MM.1S (cell line): ENCODE measurements around the gene FAM114A1.

ENCODE experiments used
- DNase-seq: peaks from one replicate; pipeline ENCODE4 v3.0.0-alpha.2; 2015
- H2AFZ ChIP-seq: fragments of 300-600 bp; sonication (generic); 2 replicates; pipeline ENCODE4 v1.6.0; 2016; ENCODE audit warnings: antibody characterized with exemption, low read length
- H3F3A ChIP-seq: fragments of 300-600 bp; sonication (generic); 2 replicates; pipeline ENCODE4 v1.6.1; 2016; ENCODE audit warnings: mild to moderate bottlenecking, antibody characterized with exemption, low read length, moderate library complexity, mixed read lengths; ENCODE audit not compliant: insufficient read depth
- H3K27ac ChIP-seq: fragments of 300-600 bp; sonication (generic); 2 replicates; pipeline ENCODE4 v1.5.1; 2016; ENCODE audit warnings: mild to moderate bottlenecking, low read length
- H3K27me3 ChIP-seq: fragments of 300-600 bp; sonication (generic); replicated peaks from 2 replicates; pipeline ENCODE4 v1.6.0; 2016; ENCODE audit warnings: low read length; ENCODE audit not compliant: insufficient read depth
- H3K36me3 ChIP-seq: fragments of 300-600 bp; sonication (generic); replicated peaks from 2 replicates; pipeline ENCODE4 v1.6.1; 2016; ENCODE audit warnings: mild to moderate bottlenecking, low read length, mixed read lengths; ENCODE audit not compliant: insufficient read depth
- H3K4me1 ChIP-seq: fragments of 300-600 bp; sonication (generic); 2 replicates; pipeline ENCODE4 v1.6.1; 2016; ENCODE audit warnings: low read length, mixed read lengths
- H3K4me2 ChIP-seq: fragments of 300-600 bp; sonication (generic); 2 replicates; pipeline ENCODE4 v1.6.0; 2016; ENCODE audit warnings: low read depth, low read length
- H3K4me3 ChIP-seq: fragments of 300-600 bp; sonication (generic); 2 replicates; pipeline ENCODE4 v1.5.1; 2016; ENCODE audit warnings: low read length, mixed read lengths
- H3K79me2 ChIP-seq: fragments of 300-600 bp; sonication (generic); 2 replicates; pipeline ENCODE4 v1.6.1; 2016; ENCODE audit warnings: mixed run types, low read length, mixed read lengths
- H3K9ac ChIP-seq: fragments of 300-600 bp; sonication (generic); 2 replicates; pipeline ENCODE4 v1.6.1; 2016; ENCODE audit warnings: low read length, mixed read lengths
- H3K9me2 ChIP-seq: fragments of 300-600 bp; sonication (generic); replicated peaks from 2 replicates; pipeline ENCODE4 v1.6.1; 2016; ENCODE audit warnings: mild to moderate bottlenecking, low read length, mixed read lengths; ENCODE audit not compliant: insufficient read depth
- H3K9me3 ChIP-seq: fragments of 300-600 bp; sonication (generic); replicated peaks from 2 replicates; pipeline ENCODE4 v1.6.1; 2016; ENCODE audit warnings: mild to moderate bottlenecking, low read length, mixed read lengths; ENCODE audit not compliant: insufficient read depth
- H4K20me1 ChIP-seq: fragments of 300-600 bp; sonication (generic); 2 replicates; pipeline ENCODE4 v1.6.1; 2016; ENCODE audit warnings: mild to moderate bottlenecking, low read length, moderate library complexity, mixed read lengths; ENCODE audit not compliant: insufficient read depth
- CTCF ChIP-seq: fragments of 300-600 bp; sonication (generic); IDR thresholded peaks from 2 replicates; pipeline ENCODE4 v1.5.1; 2016; ENCODE audit warnings: antibody characterized with exemption, low read length, mixed read lengths
- EZH2 ChIP-seq: fragments of 300-600 bp; sonication (generic); optimal IDR thresholded peaks from 2 replicates; pipeline ENCODE3; 2017; ENCODE audit warnings: low read depth, mild to moderate bottlenecking, antibody characterized with exemption, low read length, mixed read lengths
- EZH2phosphoT487 ChIP-seq: fragments of 300-600 bp; sonication (generic); IDR thresholded peaks from 2 replicates; pipeline ENCODE4 v1.6.1; 2018; ENCODE audit warnings: antibody characterized with exemption, low read length

Gene FAM114A1

GRCh38 chr4:38943343-38943742 lies 75.7 kb downstream of the FAM114A1 start:
- Histone ChIP-seq H3K4me2 (no peak overlapping the region), H3K4me1 (peaks cover 14% of the 10 kb centered on the region), H3F3A (no peaks in the 10 kb centered on the region), H3K9ac (no peak overlapping the region), H3K36me3 (no peaks in the 10 kb centered on the region), H3K27me3 (no peaks in the 10 kb centered on the region), H3K79me2 (no peaks in the 10 kb centered on the region), H4K20me1 (no peaks in the 10 kb centered on the region), H3K9me3 (no peaks in the 10 kb centered on the region), H3K9me2 (no peaks in the 10 kb centered on the region), H3K27ac (no peak overlapping the region), H2AFZ (no peak overlapping the region), H3K4me3 (no peak overlapping the region)
- no peak for TF ChIP-seq CTCF
- no peak for DNase-seq

DNA sequence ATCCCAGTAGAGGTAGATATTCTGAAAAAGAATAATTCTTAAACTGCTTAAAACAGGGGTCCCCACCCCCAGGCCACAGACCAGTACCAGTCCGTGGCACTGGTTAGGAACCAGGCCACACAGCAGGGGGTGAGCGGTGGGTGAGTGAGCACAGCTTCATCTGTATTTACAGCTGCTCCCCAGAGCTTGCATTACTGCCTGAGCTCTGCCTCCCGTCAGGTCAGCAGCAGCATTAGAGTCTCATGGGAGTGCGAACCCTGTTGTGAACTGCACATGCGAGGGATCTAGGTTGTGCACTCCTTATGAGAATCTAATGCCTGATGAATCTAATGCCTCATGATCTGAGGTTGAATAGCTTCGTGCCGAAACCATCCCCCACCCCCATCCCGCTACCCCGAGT lies 76.8 kb downstream of the FAM114A1 start:
- peaks cover 14% of the 10 kb centered on the region for H3K4me1 ChIP-seq
- no peaks in the 10 kb centered on the region for H3K9me3 ChIP-seq
- H3K4me2 ChIP-seq: no peak overlapping the region
- no peaks in the 10 kb centered on the region for H3K36me3 ChIP-seq
- no peak for TF ChIP-seq EZH2
- TF ChIP-seq EZH2phosphoT487: no peak
- H3K27ac ChIP-seq: no peak overlapping the region
- H2AFZ ChIP-seq: no peak overlapping the region
- H3K9ac ChIP-seq: no peak overlapping the region
- H3K79me2 ChIP-seq: no peaks in the 10 kb centered on the region
- H3K9me2 ChIP-seq: no peaks in the 10 kb centered on the region
- no peaks in the 10 kb centered on the region for H3F3A ChIP-seq
- no peak overlapping the region for H3K4me3 ChIP-seq
- H4K20me1 ChIP-seq: no peaks in the 10 kb centered on the region
- H3K27me3 ChIP-seq: no peaks in the 10 kb centered on the region
- no peak for DNase-seq

GRCh38 chr4:38946919-38947318 lies 79.3 kb downstream of the FAM114A1 start:
- Histone ChIP-seq H3K4me1 (no peaks in the 10 kb centered on the region), H3K79me2 (no peaks in the 10 kb centered on the region), H4K20me1 (no peaks in the 10 kb centered on the region), H3K4me2 (no peak overlapping the region), H3K9me3 (no peaks in the 10 kb centered on the region), H3K27me3 (no peaks in the 10 kb centered on the region), H2AFZ (no peak overlapping the region), H3K9ac (no peak overlapping the region), H3K36me3 (no peaks in the 10 kb centered on the region), H3F3A (no peaks in the 10 kb centered on the region), H3K9me2 (no peaks in the 10 kb centered on the region), H3K27ac (no peak overlapping the region), H3K4me3 (no peak overlapping the region)
- DNase-seq: no peak
- TF ChIP-seq EZH2 (no peak), CTCF (no peak), EZH2phosphoT487 (no peak)

- no peaks in the 10 kb centered on the region for H4K20me1 ChIP-seq
- H3K9me2 ChIP-seq: no peaks in the 10 kb centered on the region
- DNase-seq: no peak
- H3K9me3 ChIP-seq: no peaks in the 10 kb centered on the region
- no peaks in the 10 kb centered on the region for H3K36me3 ChIP-seq
- no peak overlapping the region for H2AFZ ChIP-seq
- H3K27me3 ChIP-seq: no peaks in the 10 kb centered on the region
- H3K4me2 ChIP-seq: no peak overlapping the region
- no peaks in the 10 kb centered on the region for H3K4me1 ChIP-seq
- TF ChIP-seq CTCF (no peak), EZH2 (no peak), EZH2phosphoT487 (no peak)
- no peaks in the 10 kb centered on the region for H3K79me2 ChIP-seq
- no peaks in the 10 kb centered on the region for H3F3A ChIP-seq
- no peak overlapping the region for H3K9ac ChIP-seq
- H3K27ac ChIP-seq: peak overlapping the region; percentile 4; the same call in 1 of the 2 replicates
- H3K4me3 ChIP-seq: no peak overlapping the region
Observed at GRCh38 chr4:38948551-38948950, 80.9 kb downstream of the FAM114A1 start.
